HG03280 (cell line): Measurements from ENCODE around the gene SCYL3.
"Not testable (repeated sequence)": the region's sequence is repeated elsewhere in the genome, so short reads cannot be mapped to it uniquely, and the experiment has no call there.

Source experiments
- ATAC-seq: cut with Tn5 transposase; IDR thresholded peaks from one replicate; pipeline ENCODE4 v1.9.1; 2021; ENCODE audit warnings: mild to moderate bottlenecking, moderate library complexity; ENCODE audit not compliant: unreplicated experiment

Gene SCYL3, protein sequence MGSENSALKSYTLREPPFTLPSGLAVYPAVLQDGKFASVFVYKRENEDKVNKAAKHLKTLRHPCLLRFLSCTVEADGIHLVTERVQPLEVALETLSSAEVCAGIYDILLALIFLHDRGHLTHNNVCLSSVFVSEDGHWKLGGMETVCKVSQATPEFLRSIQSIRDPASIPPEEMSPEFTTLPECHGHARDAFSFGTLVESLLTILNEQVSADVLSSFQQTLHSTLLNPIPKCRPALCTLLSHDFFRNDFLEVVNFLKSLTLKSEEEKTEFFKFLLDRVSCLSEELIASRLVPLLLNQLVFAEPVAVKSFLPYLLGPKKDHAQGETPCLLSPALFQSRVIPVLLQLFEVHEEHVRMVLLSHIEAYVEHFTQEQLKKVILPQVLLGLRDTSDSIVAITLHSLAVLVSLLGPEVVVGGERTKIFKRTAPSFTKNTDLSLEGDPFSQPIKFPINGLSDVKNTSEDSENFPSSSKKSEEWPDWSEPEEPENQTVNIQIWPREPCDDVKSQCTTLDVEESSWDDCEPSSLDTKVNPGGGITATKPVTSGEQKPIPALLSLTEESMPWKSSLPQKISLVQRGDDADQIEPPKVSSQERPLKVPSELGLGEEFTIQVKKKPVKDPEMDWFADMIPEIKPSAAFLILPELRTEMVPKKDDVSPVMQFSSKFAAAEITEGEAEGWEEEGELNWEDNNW

DNA sequence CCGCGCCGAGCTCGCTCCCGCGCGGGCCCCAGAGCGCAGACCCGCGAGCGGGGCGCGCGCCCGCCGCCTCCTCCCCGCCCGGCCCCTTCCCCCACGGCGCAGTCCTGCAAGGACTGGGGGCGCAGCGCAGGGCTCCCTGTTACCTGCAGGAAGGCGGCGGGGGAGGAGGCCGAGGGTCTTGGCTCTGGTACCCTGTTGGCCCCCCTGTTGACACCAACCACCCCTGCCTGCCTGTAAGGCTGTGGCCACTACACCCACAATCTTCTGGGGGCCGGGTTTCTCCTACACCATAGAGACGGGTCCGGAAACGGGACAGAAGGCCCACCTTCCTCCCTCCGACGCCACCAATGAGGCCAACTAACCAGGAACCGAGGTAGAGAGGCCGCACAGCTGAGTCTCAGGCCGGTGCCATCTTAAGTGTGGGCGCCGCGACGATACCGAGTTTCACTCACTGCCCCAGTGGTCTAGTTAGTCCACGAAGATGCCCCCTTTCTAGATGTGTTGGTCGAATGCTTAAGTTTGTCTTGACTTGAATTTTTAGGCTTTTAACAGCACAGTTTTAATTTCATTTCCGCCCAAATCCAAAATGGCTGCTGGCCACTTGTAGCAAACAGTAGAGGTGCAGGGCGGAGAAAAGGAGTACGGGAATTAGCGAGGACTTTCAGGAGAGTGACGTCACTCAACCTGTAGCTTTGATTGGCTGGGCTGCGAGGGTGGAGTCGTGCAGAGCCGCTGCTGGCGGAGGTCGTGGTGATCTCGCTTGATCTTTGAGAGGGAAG lies at the start of gene SCYL3:
Gene SCYL3 (minus strand): TSS at position 252 of the 779 bp plus-strand sequence. CDS start 5,056 bp downstream, outside the sequence.
- peak; percentile 80 for ATAC-seq

DNA sequence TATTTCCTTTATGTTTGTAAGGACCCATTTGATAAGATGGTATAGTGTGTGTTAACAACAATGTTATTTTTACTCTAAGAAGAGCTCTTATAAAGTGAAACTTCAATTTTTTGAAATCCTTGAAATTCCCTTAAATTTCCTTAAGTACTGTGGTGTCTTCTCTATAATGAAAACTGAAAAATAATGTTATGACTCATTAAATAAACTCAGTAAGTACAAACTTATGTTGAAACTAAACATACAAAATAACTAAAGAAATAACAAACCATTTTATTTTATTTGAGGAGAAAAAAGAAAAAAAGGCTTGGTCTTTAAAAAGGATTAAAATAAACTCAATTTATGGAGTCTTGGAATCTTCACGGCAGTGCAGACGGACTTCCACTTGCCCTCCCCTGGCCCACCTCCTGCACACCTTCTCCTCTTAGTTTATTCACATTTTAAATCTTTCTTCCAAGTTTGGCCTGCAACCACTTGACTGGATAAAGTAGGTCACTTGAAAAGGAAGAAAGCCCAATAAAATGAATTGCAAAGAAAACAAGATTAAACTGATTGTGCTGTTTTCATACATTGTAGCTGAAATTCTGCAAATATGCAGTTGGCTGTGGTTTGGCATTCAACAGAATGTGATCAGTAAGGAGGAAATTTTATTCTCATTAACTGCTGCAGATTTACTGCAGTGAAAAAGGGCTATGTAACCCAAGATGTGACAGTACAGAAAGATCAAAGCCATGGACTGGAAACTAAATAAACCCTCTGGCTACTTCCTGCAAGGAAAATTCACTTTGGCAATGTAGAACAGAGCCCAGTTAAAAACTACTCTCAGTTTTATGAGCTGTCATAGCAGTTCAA lies 48.5 kb upstream of the SCYL3 start:
- no peak for ATAC-seq

DNA sequence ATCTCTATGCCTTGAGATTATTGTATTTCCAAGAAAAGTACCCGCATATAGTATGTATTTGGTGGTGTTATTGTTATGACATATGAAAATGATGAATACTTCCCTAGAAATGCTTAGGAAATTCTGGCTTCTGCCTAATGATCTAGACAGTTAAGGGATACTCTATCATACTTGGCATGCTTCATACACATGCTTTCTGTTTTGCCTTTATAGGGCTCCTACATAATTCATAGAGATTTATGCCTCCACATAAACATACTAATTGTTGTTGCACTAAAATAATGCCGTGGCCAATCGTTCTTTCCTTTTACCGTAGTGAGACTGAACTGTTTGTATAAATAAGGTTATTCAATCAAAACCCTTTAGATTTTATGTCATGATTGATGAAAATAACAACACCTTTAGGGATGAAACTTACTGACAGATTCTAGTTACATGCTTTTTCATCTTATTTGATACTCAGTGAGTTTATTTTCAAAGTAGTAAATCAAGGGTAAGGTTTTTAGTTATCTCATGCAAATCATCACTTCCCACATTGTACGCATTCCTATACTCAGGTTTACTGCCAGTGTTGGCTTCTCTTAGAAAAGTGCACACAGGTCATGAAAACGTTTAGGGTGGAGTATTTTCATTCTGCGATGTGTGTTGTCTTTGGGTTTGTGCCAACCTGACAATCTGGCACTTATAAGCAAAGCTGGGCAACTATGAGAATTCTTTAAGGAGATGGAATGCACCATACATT lies 40.5 kb upstream of the SCYL3 start:
- ATAC-seq, result no peak

- ATAC-seq, result no peak
Measured at GRCh38 chr1:169931795-169932231, 38.1 kb upstream of the SCYL3 start.

- ATAC-seq, result no peak
Measured at GRCh38 chr1:169929210-169929526, 35.5 kb upstream of the SCYL3 start.

- peak; percentile 74 for ATAC-seq
Measured at GRCh38 chr1:169928438-169929209, 34.9 kb upstream of the SCYL3 start.

- peak; percentile 52 for ATAC-seq
Measured at GRCh38 chr1:169925505-169926482, 32.1 kb upstream of the SCYL3 start.

DNA sequence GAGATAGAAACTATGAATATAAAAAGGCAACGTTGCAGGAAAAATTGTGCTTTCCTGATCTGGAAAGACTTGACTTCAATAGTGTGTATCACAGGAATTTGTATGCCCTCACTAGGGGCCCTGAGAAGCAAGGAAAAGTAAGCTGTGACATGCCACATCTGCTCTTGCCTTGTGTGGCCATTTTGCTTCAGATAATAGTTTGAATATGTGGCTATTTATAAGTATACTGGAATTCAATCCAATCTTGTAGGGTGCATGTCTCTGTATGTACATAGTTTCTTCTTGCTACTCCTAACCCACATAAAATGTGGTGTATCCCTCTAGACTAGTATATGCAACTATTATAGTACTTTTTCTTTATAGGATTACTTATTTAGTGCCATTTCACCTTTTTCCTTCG lies 31.1 kb upstream of the SCYL3 start:
- ATAC-seq, result no peak

DNA sequence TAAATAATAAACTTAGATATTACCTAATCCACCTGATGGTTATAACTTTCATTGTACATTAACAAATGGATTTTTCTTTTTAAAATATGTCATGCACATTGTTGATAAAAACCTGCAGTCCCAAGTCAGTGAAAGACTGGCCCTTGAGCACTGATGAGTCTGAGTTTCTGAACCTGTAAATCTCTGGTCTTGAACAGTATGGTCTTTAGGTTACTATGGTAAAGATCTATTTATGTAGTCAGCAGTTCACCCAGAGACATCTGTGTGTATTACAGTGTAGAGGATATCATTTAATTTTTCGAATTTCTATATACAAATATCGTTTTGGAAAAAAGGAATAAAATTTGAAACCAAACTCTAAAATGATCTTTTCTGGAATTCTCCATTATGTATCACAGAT lies 30.4 kb upstream of the SCYL3 start:
- no peak for ATAC-seq

DNA sequence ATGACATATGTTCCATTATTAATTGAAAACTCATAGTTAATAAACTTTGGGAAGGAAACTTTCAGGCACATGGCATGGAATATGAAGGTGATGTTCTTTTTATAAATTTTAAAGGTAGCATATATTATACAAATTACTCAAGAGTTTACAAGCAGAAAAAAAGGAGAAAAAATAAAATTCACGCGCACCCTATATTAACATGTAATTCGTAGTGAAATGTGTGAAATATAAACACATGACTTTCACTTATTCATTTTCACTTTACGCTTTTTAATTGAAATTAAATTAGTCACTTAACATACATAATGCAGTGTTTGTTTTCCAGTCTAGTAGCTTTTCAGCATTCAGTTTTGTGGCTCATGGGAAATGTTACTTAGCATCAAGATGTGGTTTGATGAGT lies 27.4 kb upstream of the SCYL3 start:
- ATAC-seq, result no peak

DNA sequence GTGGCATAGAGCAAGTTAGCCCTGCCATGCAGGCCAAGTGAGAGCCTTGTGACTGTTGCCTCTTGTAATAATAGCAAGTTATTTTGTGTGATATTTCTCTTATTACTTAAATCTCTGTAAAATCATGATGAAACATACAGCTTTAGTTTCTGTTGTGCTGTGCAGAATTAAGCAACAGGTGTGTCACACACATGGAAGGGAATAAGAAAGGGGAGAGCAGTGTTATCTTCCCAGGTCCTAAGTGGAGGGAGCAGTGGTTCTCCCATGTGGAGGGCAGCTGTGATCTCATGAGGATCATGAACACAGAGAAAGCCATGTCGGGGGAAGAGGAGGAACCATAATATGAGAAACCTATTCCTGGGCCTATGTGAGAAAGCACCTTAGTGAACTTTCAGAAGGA lies 25.2 kb upstream of the SCYL3 start:
- ATAC-seq, result no peak

DNA sequence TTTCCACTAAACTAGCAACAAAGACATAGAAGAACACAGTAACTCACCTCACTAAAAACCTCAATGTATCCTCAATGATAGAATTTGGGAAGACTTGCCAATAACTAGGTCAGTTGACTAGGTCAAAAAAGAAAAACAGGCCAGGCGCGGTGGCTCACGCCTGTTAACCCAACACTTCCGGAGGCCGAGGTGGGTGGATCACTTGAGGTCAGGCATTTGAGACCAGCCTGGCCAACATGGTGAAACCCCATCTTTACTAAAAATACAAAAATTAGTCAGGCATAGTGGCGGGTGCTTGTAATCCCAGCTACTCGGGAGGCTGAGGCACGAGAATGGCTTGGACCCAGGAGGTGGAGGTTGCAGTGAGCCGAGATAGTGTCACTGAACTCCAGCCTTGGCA lies 24.5 kb upstream of the SCYL3 start:
- not testable (repeated sequence) for ATAC-seq

- ATAC-seq, result no peak
Measured at GRCh38 chr1:169915150-169915549, 21.5 kb upstream of the SCYL3 start.

DNA sequence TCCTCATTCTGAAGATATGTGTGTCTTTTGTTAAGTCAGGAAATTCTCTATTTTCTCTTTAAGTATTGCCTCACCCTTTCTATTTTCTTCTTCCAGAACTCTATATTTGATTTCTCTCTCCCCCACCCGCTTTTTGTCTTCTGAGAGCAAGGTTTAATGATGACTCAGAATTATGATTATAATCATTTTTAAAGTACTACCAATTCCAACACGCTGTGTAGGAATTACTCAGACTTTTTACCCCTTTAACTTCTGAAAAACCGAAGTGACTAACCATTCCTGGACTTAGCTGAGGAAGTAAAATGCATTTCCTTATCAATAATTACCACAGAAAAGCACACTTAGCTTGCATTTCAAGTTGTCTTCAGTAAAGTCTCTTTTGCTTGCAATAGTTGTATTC lies 20.8 kb upstream of the SCYL3 start:
- no peak for ATAC-seq

GRCh38 chr1:169909499-169909898 lies 15.8 kb upstream of the SCYL3 start:
- no peak for ATAC-seq

DNA sequence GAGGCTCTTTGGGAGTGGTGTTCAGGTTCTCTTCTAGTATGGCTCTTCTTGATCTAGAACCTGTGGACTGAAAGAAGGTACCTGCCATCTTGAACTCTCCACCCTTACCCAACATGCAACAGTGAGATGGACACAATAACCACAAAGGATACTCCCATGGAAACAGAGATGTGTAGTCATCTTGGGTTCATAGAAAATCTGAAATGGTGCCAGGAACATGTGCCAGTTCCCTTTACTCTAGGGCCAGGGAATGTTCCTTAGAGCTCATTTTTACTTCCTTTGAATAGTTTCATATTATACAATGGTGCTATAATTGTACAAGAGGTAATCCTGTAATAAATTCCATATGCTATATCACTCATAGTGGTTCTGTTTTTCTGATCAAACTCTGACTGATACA lies 13.2 kb upstream of the SCYL3 start:
- ATAC-seq, result no peak

- ATAC-seq, result no peak
Measured at GRCh38 chr1:169904834-169905233, 11.1 kb upstream of the SCYL3 start.

DNA sequence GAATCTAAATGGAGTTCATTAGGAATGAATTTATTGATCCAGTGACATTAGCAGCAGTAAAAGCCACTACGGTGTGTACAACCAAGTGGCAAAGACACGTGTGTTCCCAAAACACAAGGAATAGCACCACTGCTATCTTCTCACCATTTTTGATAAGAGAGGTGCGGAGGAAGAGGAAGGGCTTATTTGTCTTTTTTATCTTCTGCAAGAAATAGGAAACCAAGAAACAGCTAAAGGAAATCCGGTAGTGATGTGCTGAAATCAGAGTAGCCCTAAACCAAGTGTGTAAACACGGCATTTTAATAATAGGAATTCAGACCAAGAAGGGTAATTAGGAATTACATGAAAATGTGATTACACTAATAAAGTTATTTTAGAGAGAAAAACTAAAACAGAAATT lies 9.1 kb upstream of the SCYL3 start:
- ATAC-seq, result no peak
